DOHH2 (cell line): ENCODE data around the gene SLC1A2.

Experiments used
- CTCF ChIP-seq: fragments of 200-600 bp; sonication (generic); IDR thresholded peaks from one replicate; pipeline ENCODE4 v1.5.1; 2014; ENCODE audit warnings: antibody characterized with exemption, mild to moderate bottlenecking, low read depth, low read length; ENCODE audit not compliant: poor library complexity, severe bottlenecking
- EZH2phosphoT487 ChIP-seq: fragments of 200-600 bp; sonication (generic); IDR thresholded peaks from 2 replicates; pipeline ENCODE4 v1.6.1; 2017; ENCODE audit warnings: borderline replicate concordance, mild to moderate bottlenecking, antibody characterized with exemption, low read length, moderate library complexity, mixed read lengths

- no peak for TF ChIP-seq EZH2phosphoT487
- no peak for TF ChIP-seq CTCF
These were observed 43.8 kb downstream of the SLC1A2 start for GRCh38 chr11:35375332-35376117.
